CD4-positive, alpha-beta memory T cell (primary cell): Measurements from ENCODE around the gene PEBP1. TPM values are rescaled to one million over a fixed set of nuclear protein-coding genes. Genes with fewer than 3 reads are reported as not detected.

Experiments used
- CTCF ChIA-PET: fragments of 350-600 bp; sonication (Branson Sonifier 250); formaldehyde crosslinking; loops from one replicate; lab custom pipeline; 2021; ENCODE audit warnings: inconsistent platforms; ENCODE audit not compliant: partially characterized antibody; lab: Charles Lee
- POLR2A ChIA-PET: fragments of 350-600 bp; sonication (Branson Sonifier 250); formaldehyde crosslinking; loops from one replicate; lab custom pipeline; 2021; ENCODE audit not compliant: partially characterized antibody; lab: Charles Lee
- DNase-seq, 5 donors: peaks; one replicate each; pipeline versions ENCODE4 v3.0.0 to v3.0.0-alpha.2; 2020 to 2022; ENCODE audit warnings: mixed read lengths in 1 of 5
- H3K27ac ChIP-seq: one replicate; pipeline ENCODE4 v1.7.0; 2013; ENCODE audit warnings: low read depth, low read length
- H3K27me3 ChIP-seq: 2 replicates; pipeline ENCODE4 v1.7.0; 2013; ENCODE audit warnings: mild to moderate bottlenecking, low read length, moderate library complexity; ENCODE audit not compliant: insufficient read depth
- H3K36me3 ChIP-seq: 2 replicates; pipeline ENCODE4 v1.7.0; 2013; ENCODE audit warnings: mild to moderate bottlenecking, low read length, moderate library complexity; ENCODE audit not compliant: insufficient read depth
- H3K4me1 ChIP-seq: 2 replicates; pipeline ENCODE4 v1.7.0; 2013; ENCODE audit warnings: mild to moderate bottlenecking, low read length, moderate library complexity; ENCODE audit not compliant: insufficient read depth
- H3K4me3 ChIP-seq, 2 donors: one replicate each; pipeline ENCODE4 v1.7.0; 2013; ENCODE audit warnings: low read length in 2 of 2, mild to moderate bottlenecking in 1 of 2
- H3K9me3 ChIP-seq, 2 donors: one replicate each; pipeline ENCODE4 v1.7.0; 2013; ENCODE audit warnings: low read length in 2 of 2, control low read depth in 1 of 2; ENCODE audit not compliant: control insufficient read depth in 1 of 2
- H3K27ac Mint-ChIP-seq, 7 donors: one replicate each; pipeline ENCODE4 v1.8.0; 2020 to 2021; ENCODE audit warnings: mixed read lengths in 7 of 7, mild to moderate bottlenecking in 6 of 7, inconsistent platforms in 3 of 7, moderate library complexity in 3 of 7
- H3K27me3 Mint-ChIP-seq, 2 donors: one replicate each; pipeline ENCODE4 v1.8.0; 2020 to 2021; ENCODE audit warnings: mixed read lengths in 2 of 2
- H3K36me3 Mint-ChIP-seq, 2 donors: one replicate each; pipeline ENCODE4 v1.8.0; 2020 to 2021; ENCODE audit warnings: mixed read lengths in 2 of 2, inconsistent platforms in 1 of 2, mild to moderate bottlenecking in 1 of 2
- H3K4me1 Mint-ChIP-seq, 4 donors: one replicate each; pipeline ENCODE4 v1.8.0; 2020 to 2021; ENCODE audit warnings: mixed read lengths in 4 of 4, mild to moderate bottlenecking in 1 of 4
- H3K4me3 Mint-ChIP-seq, 8 donors: one replicate each; pipeline ENCODE4 v1.8.0; 2020 to 2021; ENCODE audit warnings: mixed read lengths in 8 of 8, mild to moderate bottlenecking in 7 of 8, moderate library complexity in 6 of 8, inconsistent platforms in 3 of 8
- H3K9me3 Mint-ChIP-seq, 8 donors: one replicate each; pipeline ENCODE4 v1.8.0; 2020 to 2021; ENCODE audit warnings: mixed read lengths in 8 of 8, mild to moderate bottlenecking in 5 of 8, inconsistent platforms in 3 of 8, moderate library complexity in 1 of 8
- intact Hi-C: fragments of 100-400 bp; cut with micrococcal nuclease; formaldehyde crosslinking; loops from one replicate; pipeline ENCODE4 v1.15.1; 2023
- polyA plus RNA-seq, 2 donors: library from polyadenylated mRNA; unstranded; fragments of 300-500 nt; fragmentation: Illumina TruSeq; gene quantifications; one replicate each; pipeline ENCODE4 v1.2.3, GENCODE V29; 2021
- total RNA-seq, 2 experiments: library from RNA; stranded (reverse); gene quantifications; one replicate each; pipeline ENCODE4 v1.2.3, GENCODE V29; 2021

Gene PEBP1
- total and polyA plus RNA-seq, 4 experiments from 2014 or later: 95.9 to 422 (median 226) TPM

GRCh38 chr12:118190266-118190665, 54.3 kb downstream of the PEBP1 start:
- no peak overlapping the region for H3K4me3 ChIP-seq
- H3K27me3 Mint-ChIP-seq: no peaks in the 10 kb centered on the region
- CTCF ChIA-PET: no interaction called here
- peak overlapping the region in 2 of 7 donors; percentile 4 to 42 for H3K27ac Mint-ChIP-seq
- H3K9me3 Mint-ChIP-seq: no peaks in the 10 kb centered on the region
- H3K36me3 Mint-ChIP-seq: peaks cover 26 to 39% of the 10 kb centered on the region in 2 donors
- H3K4me3 Mint-ChIP-seq: no peak overlapping the region
- DNase-seq: no peak
- intact Hi-C loops: no loop called here
- H3K27me3 ChIP-seq: no peaks in the 10 kb centered on the region
- H3K36me3 ChIP-seq: peaks cover 10% of the 10 kb centered on the region
- POLR2A ChIA-PET: no interaction called here
- H3K27ac ChIP-seq: no peak overlapping the region
- H3K4me1 Mint-ChIP-seq: peaks cover 4 to 7% (median 6%) of the 10 kb centered on the region in 4 donors
- no peaks in the 10 kb centered on the region for H3K4me1 ChIP-seq
- H3K9me3 ChIP-seq: no peaks in the 10 kb centered on the region

- POLR2A ChIA-PET: no interaction called here
- Histone ChIP-seq H3K27ac (no peak overlapping the region), H3K9me3 (no peaks in the 10 kb centered on the region), H3K36me3 (peaks cover 18% of the 10 kb centered on the region), H3K27me3 (no peaks in the 10 kb centered on the region), H3K4me3 (no peak overlapping the region), H3K4me1 (no peaks in the 10 kb centered on the region)
- intact Hi-C loops: no loop called here
- Mint-ChIP-seq H3K27me3 (no peaks in the 10 kb centered on the region), H3K4me1 (peaks cover 0 to 4% (median 0%) of the 10 kb centered on the region in 4 donors), H3K36me3 (peaks cover 40 to 42% of the 10 kb centered on the region in 2 donors), H3K9me3 (no peaks in the 10 kb centered on the region), H3K27ac (peak overlapping the region in 1 of 7 donors; percentile 62), H3K4me3 (no peak overlapping the region)
- no peak for DNase-seq
- CTCF ChIA-PET: interaction anchor here (1.9 to 2.8 kb wide), 2 partner anchors 11 to 183 kb away, joined by 8 to 17 read pairs; partner anchors contain the start of gene SUDS3
Observed at GRCh38 chr12:118193477-118193876, 57.6 kb downstream of the PEBP1 start.

DNA sequence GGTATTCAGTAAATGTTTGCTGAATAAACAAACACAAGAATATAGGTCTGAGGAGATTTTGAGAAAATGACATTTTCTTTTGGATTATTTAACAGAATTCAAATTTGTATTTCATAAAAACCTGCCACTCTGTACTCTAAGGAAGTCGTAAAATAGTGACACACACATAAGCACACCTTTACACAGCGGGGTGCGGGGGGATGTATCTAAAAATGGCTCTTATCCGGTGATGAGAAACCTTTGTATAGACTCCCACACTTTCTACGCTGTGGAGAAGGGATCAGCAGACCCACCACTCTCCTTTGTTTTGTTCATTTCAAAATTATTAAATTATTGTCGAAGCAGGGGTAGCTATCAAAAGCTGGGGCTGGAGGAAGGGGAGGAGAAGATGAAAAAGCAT, 58.0 kb downstream of the PEBP1 start:
- peak overlapping the region in 2 of 7 donors; percentile 17 to 68 for H3K27ac Mint-ChIP-seq

More for the DNA sequence above, 58.0 kb downstream of the PEBP1 start:
- Mint-ChIP-seq H3K9me3 (no peaks in the 10 kb centered on the region), H3K4me3 (no peak overlapping the region), H3K27me3 (no peaks in the 10 kb centered on the region), H3K36me3 (peaks cover 40 to 42% of the 10 kb centered on the region in 2 donors), H3K4me1 (peaks cover 0 to 4% (median 0%) of the 10 kb centered on the region in 4 donors)
- Histone ChIP-seq H3K36me3 (peaks cover 21% of the 10 kb centered on the region), H3K4me3 (no peak overlapping the region), H3K9me3 (no peaks in the 10 kb centered on the region), H3K4me1 (no peaks in the 10 kb centered on the region), H3K27ac (no peak overlapping the region), H3K27me3 (no peaks in the 10 kb centered on the region)
- ChIA-PET CTCF (interaction anchor here (1.9 to 2.8 kb wide), 2 partner anchors 12 to 182 kb away, joined by 8 to 17 read pairs; partner anchors contain the start of gene SUDS3), POLR2A (no interaction called here)
- DNase-seq: no peak
- intact Hi-C loops: no loop called here

Other genes starting within 250 kb of the PEBP1 start
- under 1 TPM; 0.06 to 0.09 TPM for gene KSR2, start 167.1 kb upstream of the PEBP1 start, total RNA-seq
- under 1 TPM in 1 of 2 donors, not detected in 1; 0.03 TPM for gene KSR2, start 167.1 kb upstream of the PEBP1 start, polyA plus RNA-seq
- 10 to 100 TPM; 17.2 TPM for gene RFC5, start 119.4 kb upstream of the PEBP1 start, total RNA-seq
- gene RFC5, start 119.4 kb upstream of the PEBP1 start, polyA plus RNA-seq: 10 to 100 TPM; 13.5 to 17.5 TPM
- gene WSB2, start 74.9 kb upstream of the PEBP1 start, total RNA-seq: 10 to 100 TPM; 24.4 to 31.5 TPM
- gene WSB2, start 74.9 kb upstream of the PEBP1 start, polyA plus RNA-seq: 10 to 100 TPM; 18.7 to 23.3 TPM
- 1 to 10 TPM; 4.8 to 5.1 TPM for gene VSIG10, start 32.1 kb upstream of the PEBP1 start, total RNA-seq
- gene VSIG10, start 32.1 kb upstream of the PEBP1 start, polyA plus RNA-seq: 1 to 10 TPM in 1 of 2 donors, not detected in 1; 1.5 TPM
- gene TAOK3, start 236.8 kb downstream of the PEBP1 start, total RNA-seq: 10 to 100 TPM; 74.8 to 76.0 TPM
- 100 to 1,000 TPM in 1 of 2 donors, 10 to 100 TPM in 1; 47.9 to 141 TPM for gene TAOK3, start 236.8 kb downstream of the PEBP1 start, polyA plus RNA-seq
- gene SUDS3, start 240.4 kb downstream of the PEBP1 start, total RNA-seq: 10 to 100 TPM; 34.8 to 35.0 TPM
- 10 to 100 TPM; 14.4 to 22.7 TPM for gene SUDS3, start 240.4 kb downstream of the PEBP1 start, polyA plus RNA-seq